Activated CD4-positive, alpha-beta T cell treated with anti-CD3 and anti-CD28 coated beads for 1 hour (primary cell): ENCODE results near the gene GPAT2.
"Not testable (repeated sequence)": the region's sequence is repeated elsewhere in the genome, so short reads cannot be mapped to it uniquely, and the experiment has no call there.

Source experiments
- DNase-seq: peaks from one replicate; pipeline ENCODE4 v3.0.0-alpha.2; 2020

The GPAT2 gene

DNA sequence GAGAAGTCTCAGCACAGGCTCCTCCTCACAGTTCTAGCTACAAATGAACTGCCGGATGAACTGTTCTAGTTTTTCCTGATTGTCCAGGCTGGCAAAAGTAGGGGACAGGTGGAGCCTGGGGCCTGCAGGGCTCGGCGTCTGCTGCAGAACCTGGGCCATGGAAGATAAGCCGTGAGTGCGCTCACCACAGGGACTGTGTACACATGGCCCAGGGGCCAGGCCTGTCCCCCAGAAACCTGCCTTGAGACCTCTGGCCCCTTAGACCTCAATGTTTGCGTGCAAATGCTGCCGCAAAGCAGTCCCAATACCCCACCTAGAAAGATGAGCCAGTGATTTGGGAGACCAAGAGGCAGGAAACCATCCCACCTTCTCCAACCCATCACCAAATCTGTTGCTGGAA, 12.6 kb downstream of the GPAT2 start:
- not testable (repeated sequence) for DNase-seq

DNA sequence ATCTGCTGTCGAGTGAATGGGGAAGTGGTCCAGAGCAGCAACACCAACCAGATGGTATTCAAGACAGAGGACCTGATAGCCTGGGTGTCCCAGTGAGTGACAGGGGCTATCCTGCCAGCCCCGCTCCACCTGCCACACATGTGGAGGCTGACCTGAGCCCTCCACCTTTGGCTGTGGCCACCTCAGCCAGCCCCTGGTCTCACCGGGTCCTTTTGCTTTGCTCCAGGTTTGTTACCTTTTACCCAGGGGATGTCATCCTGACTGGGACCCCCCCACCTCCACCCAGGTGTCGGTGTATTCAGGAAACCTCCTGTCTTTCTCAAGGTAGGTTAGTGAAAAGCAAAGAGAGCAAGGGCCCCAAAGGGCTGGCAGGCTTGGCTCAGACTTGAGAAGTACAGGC, 13.6 kb downstream of the GPAT2 start:
- not testable (repeated sequence) for DNase-seq

DNA sequence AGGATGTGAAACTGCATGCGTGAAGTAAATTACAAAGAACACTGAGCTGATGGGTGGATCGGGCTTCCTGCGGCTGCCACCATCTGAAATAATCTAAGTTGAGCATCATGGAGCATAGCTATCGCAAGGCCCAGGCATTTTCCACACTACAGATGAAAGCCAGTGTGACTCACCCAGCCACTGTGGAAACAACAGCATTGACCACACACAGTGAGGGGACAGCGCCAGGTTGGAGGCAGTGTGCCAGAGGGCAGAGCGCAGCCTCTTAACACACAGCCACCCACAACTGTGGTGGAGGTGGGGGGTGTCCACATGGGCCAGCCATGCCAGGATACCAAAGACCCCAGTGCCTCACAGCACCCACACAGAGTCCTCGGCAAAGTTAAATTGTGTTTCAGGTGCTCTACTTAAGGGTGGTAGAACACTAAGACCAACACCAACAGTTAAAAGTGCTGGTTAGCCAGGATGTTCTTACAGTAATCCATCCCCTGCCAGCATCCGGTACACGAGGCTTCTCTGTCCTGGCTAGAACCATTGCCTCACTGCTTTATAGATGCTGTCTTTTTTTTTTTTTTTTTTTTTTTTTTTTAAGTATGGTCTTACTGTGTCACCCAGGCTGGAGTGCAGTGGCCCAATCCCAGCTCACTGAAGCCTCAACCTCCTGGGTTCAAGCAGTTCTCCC, 14.7 kb downstream of the GPAT2 start:
- not testable (repeated sequence) for DNase-seq

GRCh38 chr2:96016321-96016720, 18.4 kb downstream of the GPAT2 start:
- DNase-seq: not testable (repeated sequence)

GRCh38 chr2:96012792-96013264, 21.9 kb downstream of the GPAT2 start:
- DNase-seq: not testable (repeated sequence)

DNA sequence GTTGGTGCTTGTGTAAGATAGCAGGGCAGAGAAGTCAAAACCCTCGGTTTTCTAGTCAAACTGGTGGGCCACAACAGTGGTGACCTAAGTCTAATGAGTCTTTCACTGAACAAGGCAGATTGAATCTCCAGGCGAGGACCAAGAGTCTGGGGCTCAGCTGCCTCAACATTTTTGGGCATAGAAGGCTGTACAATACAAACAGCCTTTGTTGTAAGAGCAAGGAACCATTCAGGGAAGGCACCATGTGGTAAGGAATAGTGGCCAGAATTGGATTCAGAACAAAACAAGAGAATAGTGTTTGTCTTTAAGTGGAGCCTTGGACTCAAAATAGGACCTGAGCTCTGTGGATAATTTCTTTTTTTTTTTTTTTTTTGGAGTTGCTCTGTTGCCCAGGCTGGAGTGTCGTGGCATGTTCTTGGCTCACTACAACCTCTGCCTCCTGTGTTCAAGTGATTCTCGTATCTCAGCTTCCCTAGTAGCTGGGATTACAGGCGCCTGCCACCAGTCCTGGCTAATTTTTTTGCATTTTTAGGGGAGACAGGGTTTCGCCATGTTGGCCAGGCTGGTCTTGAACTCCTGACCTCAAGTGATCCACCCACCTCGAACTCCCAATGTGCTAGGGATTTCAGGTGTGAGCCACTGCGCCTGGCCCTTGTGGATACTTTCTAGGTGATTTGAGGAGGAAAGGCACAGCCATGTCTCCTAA, 22.5 kb downstream of the GPAT2 start:
- DNase-seq: not testable (repeated sequence)

- DNase-seq: not testable (repeated sequence)
Observed at GRCh38 chr2:96011129-96011455, 23.6 kb downstream of the GPAT2 start.

- DNase-seq: peak; percentile 94
Observed at GRCh38 chr2:96010320-96011128, 24.2 kb downstream of the GPAT2 start.

DNA sequence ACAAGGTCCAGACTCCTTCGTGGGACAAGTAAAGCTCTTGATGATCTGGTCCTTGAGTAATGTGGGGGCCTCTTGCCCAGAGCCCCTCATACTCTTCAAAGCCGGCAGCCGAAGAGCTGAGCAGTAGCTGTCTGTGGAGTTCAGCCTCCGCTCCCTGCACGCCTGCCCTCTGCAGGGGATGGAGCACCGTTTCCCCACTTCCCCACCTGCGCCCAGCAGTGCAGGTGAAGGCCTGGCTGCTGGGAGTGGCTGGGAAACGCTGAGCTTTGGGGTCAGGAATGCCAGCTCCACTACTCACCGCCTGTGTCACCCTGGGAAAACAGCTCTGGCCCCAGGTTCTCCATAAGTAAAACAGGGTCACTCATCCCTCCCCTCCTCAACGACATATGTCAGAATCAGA, 24.9 kb downstream of the GPAT2 start:
- DNase-seq: not testable (repeated sequence)

DNA sequence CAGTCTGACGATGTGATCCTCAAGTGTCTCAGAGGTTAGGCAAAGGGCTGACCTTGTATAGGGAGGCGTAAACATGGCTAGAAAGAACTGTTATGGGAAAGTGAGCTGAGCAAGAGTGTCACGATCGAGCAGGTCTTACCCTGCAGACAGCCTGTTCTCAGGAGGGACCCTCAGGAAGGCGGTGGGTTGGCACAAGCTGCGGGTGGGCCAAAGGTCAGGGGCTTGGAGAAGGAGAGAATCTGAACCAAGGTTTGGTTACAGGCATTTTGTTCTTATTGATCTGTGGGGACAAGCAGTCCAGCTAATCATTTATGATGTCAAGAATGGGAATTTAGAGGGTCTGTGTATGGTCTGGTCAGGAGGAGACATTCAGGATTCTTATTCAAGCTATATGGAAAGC, 26.7 kb downstream of the GPAT2 start:
- DNase-seq: not testable (repeated sequence)

- DNase-seq: not testable (repeated sequence)
Observed at GRCh38 chr2:96006248-96006647, 28.5 kb downstream of the GPAT2 start.

DNA sequence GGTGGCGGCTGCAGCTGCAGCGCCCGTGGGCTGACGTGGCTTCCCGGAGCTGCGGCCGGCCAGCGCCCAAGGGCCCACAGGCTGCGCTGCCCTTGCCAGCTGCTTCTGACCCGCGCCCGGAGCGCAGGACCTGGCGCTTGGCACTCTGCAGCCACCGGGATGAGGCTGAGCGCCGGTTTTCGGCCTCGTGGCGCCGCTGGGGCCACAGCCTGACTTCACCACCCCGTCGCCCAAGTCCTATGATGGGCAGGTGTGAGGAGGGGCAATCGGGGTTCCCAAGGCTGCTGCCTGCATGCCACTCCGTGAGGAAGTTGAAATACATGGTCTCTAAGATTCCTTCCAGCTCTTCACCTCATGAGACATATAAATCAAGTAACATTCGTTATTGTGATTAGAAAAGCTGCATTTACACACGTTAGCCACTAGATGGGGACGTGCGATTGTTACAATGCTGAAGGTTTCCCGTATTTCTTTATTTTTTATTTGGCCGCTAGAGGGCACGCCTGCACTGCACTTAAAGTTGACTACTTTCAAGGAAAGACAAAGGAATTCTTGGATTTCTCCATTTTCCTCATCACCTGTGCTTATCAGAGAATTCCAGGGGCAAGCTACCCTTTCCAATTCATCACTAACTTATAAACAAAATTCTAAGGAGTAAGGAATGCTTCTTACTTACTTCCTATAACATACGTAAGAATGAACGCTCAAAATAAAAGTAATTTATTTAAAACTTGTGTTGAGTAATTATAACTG, 42.0 kb downstream of the GPAT2 start:
- not testable (repeated sequence) for DNase-seq

DNA sequence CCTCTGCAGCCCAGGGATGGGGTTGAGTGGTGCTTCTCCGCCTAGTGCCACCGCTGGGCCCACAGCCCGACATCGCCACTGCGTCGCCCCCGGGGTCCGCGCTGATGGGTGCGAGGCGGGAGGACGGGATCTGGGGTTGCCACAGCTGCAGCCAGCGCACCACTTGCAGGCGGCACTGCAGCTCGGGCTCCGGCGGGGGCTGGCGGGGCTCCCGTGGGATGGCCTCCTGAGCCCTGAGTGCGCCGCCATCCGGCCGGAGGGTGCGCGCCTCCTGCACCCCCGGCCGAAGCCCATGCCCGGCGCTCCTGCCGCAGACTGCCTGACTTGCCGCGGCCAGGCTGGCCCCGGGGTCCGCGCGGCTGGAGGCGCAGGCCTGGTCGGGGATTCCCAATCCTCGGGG, 42.6 kb downstream of the GPAT2 start:
- DNase-seq: not testable (repeated sequence)

GRCh38 chr2:95991351-95992094, 43.2 kb downstream of the GPAT2 start, which contains the start of gene ANKRD36C:
Gene ANKRD36C (minus strand): TSS chr2:95991824. CDS start chr2:95991708, 116 bp downstream.
- not testable (repeated sequence) for DNase-seq

- DNase-seq: not testable (repeated sequence)
Observed at GRCh38 chr2:95990884-95991283, 43.8 kb downstream of the GPAT2 start.
